Retinal pigment epithelial cell (primary cell): Measurements from ENCODE around the gene SLC2A13.

ENCODE experiments used
- DNase-seq: peaks from one replicate; pipeline ENCODE4 v3.0.0-alpha.2; 2010; ENCODE audit warnings: low read depth
- H3K4me3 ChIP-seq: 2 replicates; pipeline ENCODE4 v1.5.1; 2011; ENCODE audit warnings: mild to moderate bottlenecking, low read length, control low read depth, moderate library complexity
- TF ChIP-seq, protein P1 (sequence below): conservative IDR thresholded peaks from 2 replicates; pipeline ENCODE4 v1.5.1; 2011; ENCODE audit warnings: low read depth, low read length, control low read depth, inconsistent platforms

The SLC2A13 gene

DNA sequence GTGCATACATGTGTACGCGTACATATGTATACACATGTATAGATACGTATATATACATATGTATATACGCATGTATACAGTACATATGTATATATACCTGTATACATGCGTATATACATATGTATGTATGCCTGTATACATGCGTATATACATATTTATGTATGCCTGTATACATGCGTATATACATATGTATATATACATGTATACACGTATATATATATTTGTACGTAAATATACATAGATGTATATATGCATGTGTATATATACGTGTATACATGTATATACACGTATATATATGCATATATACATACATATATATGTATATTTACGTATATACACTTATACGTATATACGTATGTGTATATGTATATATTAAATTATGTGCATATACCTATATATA lies 392.3 kb downstream of the SLC2A13 start:
- TF ChIP-seq, protein P1, sequence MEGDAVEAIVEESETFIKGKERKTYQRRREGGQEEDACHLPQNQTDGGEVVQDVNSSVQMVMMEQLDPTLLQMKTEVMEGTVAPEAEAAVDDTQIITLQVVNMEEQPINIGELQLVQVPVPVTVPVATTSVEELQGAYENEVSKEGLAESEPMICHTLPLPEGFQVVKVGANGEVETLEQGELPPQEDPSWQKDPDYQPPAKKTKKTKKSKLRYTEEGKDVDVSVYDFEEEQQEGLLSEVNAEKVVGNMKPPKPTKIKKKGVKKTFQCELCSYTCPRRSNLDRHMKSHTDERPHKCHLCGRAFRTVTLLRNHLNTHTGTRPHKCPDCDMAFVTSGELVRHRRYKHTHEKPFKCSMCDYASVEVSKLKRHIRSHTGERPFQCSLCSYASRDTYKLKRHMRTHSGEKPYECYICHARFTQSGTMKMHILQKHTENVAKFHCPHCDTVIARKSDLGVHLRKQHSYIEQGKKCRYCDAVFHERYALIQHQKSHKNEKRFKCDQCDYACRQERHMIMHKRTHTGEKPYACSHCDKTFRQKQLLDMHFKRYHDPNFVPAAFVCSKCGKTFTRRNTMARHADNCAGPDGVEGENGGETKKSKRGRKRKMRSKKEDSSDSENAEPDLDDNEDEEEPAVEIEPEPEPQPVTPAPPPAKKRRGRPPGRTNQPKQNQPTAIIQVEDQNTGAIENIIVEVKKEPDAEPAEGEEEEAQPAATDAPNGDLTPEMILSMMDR: no peak
- no peak for DNase-seq
- no peak overlapping the region for H3K4me3 ChIP-seq

DNA sequence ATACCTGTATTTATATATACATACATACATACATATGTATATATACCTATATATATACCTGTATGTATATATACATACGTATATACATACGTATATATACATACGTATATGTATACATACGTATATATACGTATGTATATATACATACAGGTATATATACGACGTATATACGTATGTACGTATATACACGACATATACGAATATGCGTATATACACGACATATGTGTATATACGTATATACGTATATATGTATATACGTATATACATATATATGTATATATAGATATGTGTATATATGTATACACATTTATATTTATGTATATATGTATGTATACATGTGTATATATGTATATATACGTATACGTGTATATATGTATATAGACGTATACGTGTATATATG lies 393.5 kb downstream of the SLC2A13 start:
- H3K4me3 ChIP-seq: no peak overlapping the region
- no peak for DNase-seq
- TF ChIP-seq, protein P1: no peak
